NCI-H2196 treated with DMSO at 0.1 percent for 48 hours (cell line): ENCODE measurements around the gene UMOD.
"Not testable (repeated sequence)": the region's sequence is repeated elsewhere in the genome, so short reads cannot be mapped to it uniquely, and the experiment has no call there.

Experiments
- DNase-seq: peaks from one replicate; lab custom pipeline; 2025; ENCODE audit not compliant: unreplicated experiment; lab: John Stamatoyannopoulos, UW

Gene UMOD

DNA sequence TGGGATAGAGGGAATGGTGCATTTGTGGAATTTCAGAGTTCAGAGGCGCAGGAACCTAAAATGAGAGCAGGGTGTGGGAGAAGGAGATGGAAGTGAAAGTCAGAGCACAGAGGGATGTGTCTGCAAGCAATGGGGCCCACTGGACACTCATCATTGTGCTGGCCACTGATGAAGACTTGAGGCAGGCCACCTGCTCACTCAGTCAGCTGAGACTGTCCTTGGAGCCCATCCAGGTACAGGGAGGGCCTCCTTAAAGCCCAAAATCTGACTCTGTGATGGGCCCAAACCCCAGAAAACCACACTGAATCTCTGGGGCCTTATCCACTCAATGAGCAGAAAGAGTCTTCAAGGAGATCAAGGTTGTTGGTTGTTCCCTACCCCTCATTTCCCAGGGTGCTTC is 30.8 kb downstream of the UMOD start:
- no peak for DNase-seq

- DNase-seq = not testable (repeated sequence)
These were observed 31.5 kb downstream of the UMOD start for GRCh38 chr16:20321051-20321450.

- no peak for DNase-seq
These were observed 31.9 kb downstream of the UMOD start for GRCh38 chr16:20320592-20320991.

DNA sequence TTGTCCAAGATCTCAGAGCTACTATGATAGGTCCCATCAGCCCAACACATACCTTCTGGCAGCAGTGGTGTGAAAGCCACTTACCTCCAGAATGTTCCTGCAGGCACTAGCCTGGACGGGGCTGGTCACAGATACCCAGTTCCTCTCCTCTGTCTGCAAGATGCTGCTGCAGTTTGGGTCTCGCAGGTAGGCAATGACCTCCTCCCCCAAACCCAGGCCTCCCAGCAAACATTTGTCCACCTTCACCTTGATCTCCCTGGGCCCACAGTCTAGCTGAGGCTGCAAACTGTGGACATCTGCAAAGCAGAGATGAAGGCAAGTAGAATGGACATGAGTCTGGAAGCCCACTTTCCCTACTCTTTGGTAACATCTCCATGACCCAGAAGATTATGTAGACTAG is 32.3 kb downstream of the UMOD start:
- no peak for DNase-seq

GRCh38 chr16:20319406-20319805 is 33.1 kb downstream of the UMOD start:
- no peak for DNase-seq

DNA sequence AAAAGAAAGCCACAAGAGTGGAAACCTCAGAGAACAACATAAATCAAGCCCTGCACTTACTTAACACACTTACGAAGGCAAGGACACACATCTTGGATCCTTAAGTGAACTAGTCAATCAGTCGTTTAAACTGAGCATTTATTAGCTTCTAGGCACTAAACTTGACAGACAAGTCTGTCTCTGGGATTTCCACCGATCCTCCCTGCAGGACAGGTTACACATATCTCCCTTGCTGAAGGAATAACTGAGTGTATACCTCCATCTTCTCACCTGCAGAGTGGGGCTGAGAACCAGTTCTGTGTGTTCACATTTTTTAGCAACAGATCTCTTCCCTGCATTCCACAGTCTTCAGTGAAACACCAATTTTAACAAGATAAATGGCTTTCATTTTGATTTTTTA is 34.1 kb downstream of the UMOD start:
- DNase-seq = no peak

GRCh38 chr16:20318006-20318405 is 34.5 kb downstream of the UMOD start:
- DNase-seq = no peak

DNA sequence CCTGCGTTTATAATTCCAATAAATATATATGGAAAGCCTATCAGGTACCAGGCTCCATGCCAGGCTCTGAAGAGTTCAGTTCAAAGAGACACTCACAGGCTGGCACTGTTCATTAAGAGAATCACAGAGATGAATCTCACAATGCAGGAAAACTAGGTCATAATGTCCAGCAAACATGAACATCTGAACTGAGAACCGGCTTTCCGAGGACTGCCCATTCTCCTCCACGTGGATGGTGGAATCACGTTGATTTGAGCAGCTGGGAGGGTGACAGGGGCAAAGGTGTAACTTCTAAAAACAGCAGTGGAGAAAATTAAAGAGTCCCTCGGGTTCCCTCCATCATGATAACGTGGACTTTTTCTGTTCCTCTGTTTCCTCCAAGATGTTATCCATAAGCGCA is 35.4 kb downstream of the UMOD start:
- no peak for DNase-seq

DNA sequence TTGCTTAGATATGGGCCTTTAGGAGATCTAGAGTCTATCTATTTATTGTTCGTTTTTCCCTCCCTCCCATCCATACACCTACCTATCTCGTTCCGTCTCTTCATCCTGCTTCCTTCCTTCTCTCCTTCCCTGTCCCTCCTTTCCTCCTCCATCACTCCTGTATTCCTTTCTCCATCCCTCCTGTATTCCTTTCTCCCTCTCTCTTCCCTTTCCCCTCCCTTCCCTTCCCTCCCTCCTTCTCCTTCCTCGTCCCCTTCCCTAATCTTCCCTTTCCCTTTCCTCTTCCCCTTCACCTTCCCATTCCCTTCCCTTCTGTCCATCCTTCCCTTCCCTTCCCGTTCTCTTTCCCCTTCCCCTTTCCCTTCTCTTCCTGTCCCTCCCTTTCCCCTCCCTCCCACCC is 35.8 kb downstream of the UMOD start:
- no peak for DNase-seq

DNA sequence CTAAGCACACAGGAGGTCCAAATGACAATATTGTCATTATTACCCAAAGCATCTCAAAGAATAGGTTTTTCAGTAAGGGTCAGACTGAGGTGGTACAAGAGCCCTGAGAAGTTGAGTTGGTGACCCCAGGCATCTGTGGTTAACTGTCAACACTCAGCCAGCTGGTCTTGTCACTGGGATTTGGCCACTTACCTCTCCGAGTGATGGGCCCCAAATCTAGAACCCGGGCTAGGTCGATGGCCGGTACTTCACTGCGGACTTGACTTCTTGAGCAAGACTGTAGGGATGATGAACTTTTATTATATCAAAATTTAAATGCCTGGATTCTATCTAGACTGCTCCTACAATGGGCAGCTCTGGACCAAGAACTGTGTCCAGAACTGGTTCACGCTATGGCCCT is 36.8 kb downstream of the UMOD start:
- no peak for DNase-seq

GRCh38 chr16:20314575-20314974 is 37.9 kb downstream of the UMOD start:
- no peak for DNase-seq

GRCh38 chr16:20313741-20314140 is 38.8 kb downstream of the UMOD start:
- no peak for DNase-seq

DNA sequence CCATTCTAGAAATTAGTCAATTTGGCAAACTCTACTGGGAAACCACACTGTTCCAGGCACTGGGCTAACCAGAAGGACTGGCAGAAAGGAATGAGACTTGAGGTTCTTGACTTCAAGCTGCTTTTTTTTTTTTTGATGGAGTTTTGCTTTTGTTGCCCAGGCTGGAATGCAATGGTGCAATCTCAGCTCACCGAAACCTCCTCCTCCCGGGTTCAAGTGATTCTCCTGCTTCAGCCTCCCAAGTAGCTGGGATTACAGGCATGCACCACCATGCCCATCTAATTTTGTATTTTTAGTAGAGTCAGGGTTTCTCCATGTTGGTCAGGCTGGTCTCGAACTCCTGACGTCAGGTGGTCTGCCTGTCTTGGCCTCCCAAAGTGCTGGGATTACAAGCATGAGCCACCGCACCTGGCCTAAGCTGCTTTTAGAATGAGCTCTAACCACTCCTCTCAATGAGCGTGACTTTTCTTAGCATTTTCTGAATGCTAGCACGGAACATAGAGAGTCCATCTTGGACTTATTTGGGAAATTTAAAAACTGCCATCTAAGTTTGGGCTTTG is 39.9 kb downstream of the UMOD start:
- not testable (repeated sequence) for DNase-seq

GRCh38 chr16:20311548-20311947 is 41.0 kb downstream of the UMOD start:
- DNase-seq = no peak

GRCh38 chr16:20310421-20311395 is 41.8 kb downstream of the UMOD start:
- no peak for DNase-seq

DNA sequence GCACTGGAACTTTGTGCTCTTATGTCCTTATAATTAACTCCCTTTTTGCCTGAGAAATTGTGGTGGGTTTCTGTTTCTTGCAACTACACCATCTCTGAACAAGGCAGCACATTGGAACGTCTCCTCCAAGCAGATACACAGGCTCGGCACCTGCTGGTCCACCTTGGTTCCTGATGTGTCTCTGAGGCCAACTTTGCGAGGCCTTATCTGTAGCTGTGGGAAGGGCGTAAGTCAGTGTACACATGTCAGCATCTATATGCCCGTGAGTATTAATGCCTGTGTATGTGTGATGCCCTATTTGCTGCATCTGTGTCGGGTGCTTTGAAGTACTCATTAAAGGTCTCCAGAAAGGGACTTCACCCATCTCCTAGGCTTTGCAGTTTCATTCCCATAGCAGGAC is 42.7 kb downstream of the UMOD start:
- DNase-seq = no peak

GRCh38 chr16:20308801-20309590 is 43.5 kb downstream of the UMOD start:
- no peak for DNase-seq

DNA sequence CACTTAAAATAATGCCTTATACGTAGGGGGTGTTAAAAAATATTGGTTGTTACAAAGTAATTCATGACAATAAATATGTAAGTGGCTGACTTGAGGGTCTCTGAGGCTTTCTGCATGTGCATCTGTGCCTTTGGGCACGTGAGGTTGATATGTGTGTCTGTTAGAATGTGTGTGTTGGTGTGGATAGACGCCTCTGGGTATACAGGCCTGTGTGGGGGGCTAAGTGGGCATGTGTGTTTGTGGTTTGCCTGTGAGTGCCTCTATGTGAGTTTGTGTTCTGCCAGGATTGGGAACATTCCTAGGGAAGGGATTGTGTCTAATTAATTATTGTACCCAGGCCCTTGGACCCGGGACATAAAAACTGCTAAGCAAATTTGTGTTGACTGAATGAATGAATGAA is 44.2 kb downstream of the UMOD start:
- DNase-seq = no peak

GRCh38 chr16:20307791-20308190 is 44.7 kb downstream of the UMOD start:
- DNase-seq = no peak

DNA sequence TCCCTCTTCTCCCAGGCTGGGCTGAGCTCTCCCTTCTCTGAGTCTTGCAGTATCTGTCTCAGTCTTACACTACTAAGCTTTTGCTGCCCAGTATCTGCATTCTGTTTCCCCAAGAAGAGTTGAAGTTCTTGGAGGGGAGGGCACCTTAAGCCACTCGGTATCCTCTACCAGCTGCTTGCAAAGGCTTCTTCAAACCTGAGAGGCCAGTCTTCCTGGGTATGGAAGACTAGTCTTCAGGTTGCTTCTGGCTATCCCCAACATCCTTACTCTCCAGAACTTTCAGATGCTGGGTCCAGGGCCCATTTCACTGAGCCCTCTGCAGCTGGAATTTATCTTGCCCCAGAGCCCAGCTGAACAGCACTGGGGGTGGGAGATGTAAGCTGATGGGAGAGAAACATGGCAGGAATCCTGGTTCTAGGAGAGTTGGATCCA is 45.3 kb downstream of the UMOD start:
- DNase-seq = no peak

DNA sequence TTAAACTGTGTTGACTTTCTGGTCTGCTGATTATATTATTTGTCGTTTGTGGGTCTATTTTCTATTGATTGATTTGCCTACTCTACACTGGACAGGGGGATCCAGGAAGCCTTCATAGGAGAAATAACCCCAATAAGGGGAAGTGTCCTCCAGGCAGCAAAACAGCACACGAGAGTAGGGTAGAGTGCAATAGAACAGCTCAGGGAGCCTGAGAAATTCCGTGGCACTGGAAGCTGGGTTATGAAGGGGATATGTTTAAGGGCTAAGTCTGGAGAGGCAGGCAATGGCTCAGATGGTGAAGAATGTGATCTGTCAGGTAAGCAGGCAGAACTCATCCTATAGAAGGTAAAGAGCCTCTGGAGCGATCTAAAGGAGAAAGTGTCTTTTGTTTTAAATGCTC is 46.1 kb downstream of the UMOD start:
- DNase-seq = no peak

- no peak for DNase-seq
These were observed 49.5 kb downstream of the UMOD start for GRCh38 chr16:20303012-20303411.
